MM.1S (cell line): ENCODE measurements around the gene TCF7L2.

ENCODE experiments used
- EZH2 ChIP-seq: fragments of 300-600 bp; sonication (generic); optimal IDR thresholded peaks from 2 replicates; pipeline ENCODE3; 2017; ENCODE audit warnings: low read depth, mild to moderate bottlenecking, antibody characterized with exemption, low read length, mixed read lengths
- EZH2phosphoT487 ChIP-seq: fragments of 300-600 bp; sonication (generic); IDR thresholded peaks from 2 replicates; pipeline ENCODE4 v1.6.1; 2018; ENCODE audit warnings: antibody characterized with exemption, low read length
- TF ChIP-seq, protein P1 (sequence below): fragments of 300-600 bp; sonication (generic); IDR thresholded peaks from 2 replicates; pipeline ENCODE4 v1.5.1; 2016; ENCODE audit warnings: antibody characterized with exemption, low read length, mixed read lengths

DNA sequence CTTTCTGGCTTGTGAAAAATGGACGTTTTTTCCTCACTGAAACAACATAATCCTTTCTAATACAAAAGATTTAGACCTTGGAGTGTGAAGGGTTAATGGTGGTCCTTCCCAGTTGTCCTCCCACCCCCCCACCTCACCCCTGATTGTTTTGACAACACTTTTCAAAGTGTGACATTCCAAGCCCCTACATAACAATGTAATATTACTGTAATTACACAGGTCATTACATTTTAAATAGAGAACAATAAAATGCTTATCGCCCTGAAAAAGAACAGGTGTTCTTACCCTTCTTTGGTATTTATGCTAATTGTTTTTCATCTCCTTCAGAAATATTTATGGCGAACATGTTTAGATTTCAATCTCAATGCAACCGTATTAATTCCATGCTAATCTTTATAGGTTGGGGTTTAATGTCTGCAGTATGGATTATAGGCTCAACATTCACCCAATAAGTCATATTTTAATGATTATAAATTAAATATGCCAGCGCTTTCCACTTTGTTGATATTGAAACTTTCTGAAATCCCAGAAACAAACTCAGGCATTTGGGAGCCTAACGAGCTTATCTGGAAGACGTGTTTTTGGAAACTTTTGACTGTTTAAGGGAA, 5.0 kb downstream of the TCF7L2 start:
- TF ChIP-seq, protein P1, sequence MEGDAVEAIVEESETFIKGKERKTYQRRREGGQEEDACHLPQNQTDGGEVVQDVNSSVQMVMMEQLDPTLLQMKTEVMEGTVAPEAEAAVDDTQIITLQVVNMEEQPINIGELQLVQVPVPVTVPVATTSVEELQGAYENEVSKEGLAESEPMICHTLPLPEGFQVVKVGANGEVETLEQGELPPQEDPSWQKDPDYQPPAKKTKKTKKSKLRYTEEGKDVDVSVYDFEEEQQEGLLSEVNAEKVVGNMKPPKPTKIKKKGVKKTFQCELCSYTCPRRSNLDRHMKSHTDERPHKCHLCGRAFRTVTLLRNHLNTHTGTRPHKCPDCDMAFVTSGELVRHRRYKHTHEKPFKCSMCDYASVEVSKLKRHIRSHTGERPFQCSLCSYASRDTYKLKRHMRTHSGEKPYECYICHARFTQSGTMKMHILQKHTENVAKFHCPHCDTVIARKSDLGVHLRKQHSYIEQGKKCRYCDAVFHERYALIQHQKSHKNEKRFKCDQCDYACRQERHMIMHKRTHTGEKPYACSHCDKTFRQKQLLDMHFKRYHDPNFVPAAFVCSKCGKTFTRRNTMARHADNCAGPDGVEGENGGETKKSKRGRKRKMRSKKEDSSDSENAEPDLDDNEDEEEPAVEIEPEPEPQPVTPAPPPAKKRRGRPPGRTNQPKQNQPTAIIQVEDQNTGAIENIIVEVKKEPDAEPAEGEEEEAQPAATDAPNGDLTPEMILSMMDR = no peak
- TF ChIP-seq EZH2phosphoT487 = no peak
- no peak for TF ChIP-seq EZH2
